Smooth muscle cell (in vitro differentiated cells): ENCODE results near the gene LRP1B. TPM values are rescaled to one million over a fixed set of nuclear protein-coding genes. Genes with fewer than 3 reads are reported as not detected.

Source experiments
- DNase-seq: peaks from one replicate; lab custom pipeline; 2025; ENCODE audit not compliant: unreplicated experiment; lab: John Stamatoyannopoulos, UW
- H2AFZ ChIP-seq: fragments of 200-600 bp; sonication (generic); 2 replicates; pipeline ENCODE4 v1.6.0; 2016; ENCODE audit warnings: antibody characterized with exemption, low read depth, mild to moderate bottlenecking
- H3F3A ChIP-seq: fragments of 200-600 bp; sonication (generic); 2 replicates; pipeline ENCODE4 v1.6.0; 2017; ENCODE audit warnings: antibody characterized with exemption, low read depth
- H3K27ac ChIP-seq: fragments of 200-600 bp; sonication (generic); 2 replicates; pipeline ENCODE4 v1.5.1; 2016; ENCODE audit warnings: low read depth, mild to moderate bottlenecking
- H3K27me3 ChIP-seq: fragments of 200-600 bp; sonication (generic); 2 replicates; pipeline ENCODE4 v1.6.1; 2016; ENCODE audit warnings: low read depth, mild to moderate bottlenecking
- H3K36me3 ChIP-seq: fragments of 200-600 bp; sonication (generic); 2 replicates; pipeline ENCODE4 v1.5.1; 2016; ENCODE audit warnings: low read depth
- H3K4me1 ChIP-seq: fragments of 200-600 bp; sonication (generic); 2 replicates; pipeline ENCODE4 v1.5.1; 2016; ENCODE audit warnings: low read depth
- H3K4me2 ChIP-seq: fragments of 200-600 bp; sonication (generic); 2 replicates; pipeline ENCODE4 v1.6.0; 2016; ENCODE audit warnings: mild to moderate bottlenecking
- H3K4me3 ChIP-seq: fragments of 200-600 bp; sonication (generic); 2 replicates; pipeline ENCODE4 v1.5.1; 2016; ENCODE audit warnings: mild to moderate bottlenecking
- H3K79me2 ChIP-seq: fragments of 200-600 bp; sonication (generic); 2 replicates; pipeline ENCODE4 v1.6.0; 2016; ENCODE audit warnings: low read depth, mild to moderate bottlenecking
- H3K9ac ChIP-seq: fragments of 200-600 bp; sonication (generic); 2 replicates; pipeline ENCODE4 v1.6.0; 2016; ENCODE audit warnings: low read depth
- H3K9me3 ChIP-seq: fragments of 200-600 bp; sonication (generic); replicated peaks from 2 replicates; pipeline ENCODE4 v1.5.1; 2016; ENCODE audit warnings: low read depth
- H4K20me1 ChIP-seq: fragments of 200-600 bp; sonication (generic); 2 replicates; pipeline ENCODE4 v1.6.0; 2016; ENCODE audit warnings: low read depth
- CTCF ChIP-seq: fragments of 200-600 bp; sonication (generic); IDR thresholded peaks from 2 replicates; pipeline ENCODE4 v1.5.1; 2017; ENCODE audit warnings: borderline replicate concordance, mild to moderate bottlenecking, antibody characterized with exemption; ENCODE audit not compliant: insufficient read depth, poor library complexity, severe bottlenecking
- WGBS: methylation state at CpG from one replicate; pipeline ENCODE4 v1.1.7; 2016; ENCODE audit warnings: low lambda C conversion rate; 5-methylcytosine and 5-hydroxymethylcytosine counted together
- polyA plus RNA-seq: library from polyadenylated mRNA; unstranded; fragments of >200 nt; fragmentation: Nextera tagmentation; extraction: Ambion mirVana; gene quantifications from 2 replicates; pipeline ENCODE4 v1.2.1, GENCODE V29; 2016
- total RNA-seq: library from RNA; depleted of rRNA; stranded (reverse); fragments of >200 nt; gene quantifications from 2 replicates; pipeline ENCODE4 v1.2.3, GENCODE V29; 2014

LRP1B gene
- total and polyA plus RNA-seq, 2 experiments from 2014 or later: 0.08 to 2.9 TPM

GRCh38 chr2:141611176-141611571 is 519.6 kb downstream of the LRP1B start:
- Histone ChIP-seq H3K79me2 (no peaks in the 10 kb centered on the region), H3K4me1 (peaks cover 13% of the 10 kb centered on the region), H2AFZ (peak overlapping the region; percentile 66), H3K27ac (no peak overlapping the region), H3K9ac (no peak overlapping the region), H3F3A (no peaks in the 10 kb centered on the region), H3K27me3 (no peaks in the 10 kb centered on the region), H4K20me1 (no peaks in the 10 kb centered on the region), H3K9me3 (no peaks in the 10 kb centered on the region), H3K4me3 (no peak overlapping the region), H3K4me2 (peak overlapping the region; percentile 73), H3K36me3 (no peaks in the 10 kb centered on the region)
- no peak for TF ChIP-seq CTCF
- 46% methylated on average over 1 of the region's 1 CpG for WGBS
- DNase-seq: no peak

- no peak for DNase-seq
- Histone ChIP-seq H3K9ac (no peak overlapping the region), H3K4me2 (peak overlapping the region; percentile 73), H3K79me2 (no peaks in the 10 kb centered on the region), H3K27ac (no peak overlapping the region), H3K4me3 (no peak overlapping the region), H3F3A (no peaks in the 10 kb centered on the region), H3K36me3 (no peaks in the 10 kb centered on the region), H3K27me3 (no peaks in the 10 kb centered on the region), H4K20me1 (no peaks in the 10 kb centered on the region), H3K4me1 (peaks cover 13% of the 10 kb centered on the region), H2AFZ (peak overlapping the region; percentile 66), H3K9me3 (no peaks in the 10 kb centered on the region)
- no peak for TF ChIP-seq CTCF
- 52% methylated on average over 6 of the region's 6 CpGs for WGBS
Observed at GRCh38 chr2:141610564-141611175, 520.1 kb downstream of the LRP1B start.

GRCh38 chr2:141605163-141605562 is 525.7 kb downstream of the LRP1B start:
- Histone ChIP-seq H3K4me1 (no peaks in the 10 kb centered on the region), H3K4me3 (no peak overlapping the region), H2AFZ (no peak overlapping the region), H3K4me2 (no peak overlapping the region), H4K20me1 (no peaks in the 10 kb centered on the region), H3K27me3 (no peaks in the 10 kb centered on the region), H3F3A (no peaks in the 10 kb centered on the region), H3K27ac (no peak overlapping the region), H3K9ac (no peak overlapping the region), H3K79me2 (no peaks in the 10 kb centered on the region), H3K36me3 (no peaks in the 10 kb centered on the region), H3K9me3 (no peaks in the 10 kb centered on the region)
- no peak for TF ChIP-seq CTCF
- DNase-seq: no peak

- no peak for DNase-seq
- no peak for TF ChIP-seq CTCF
- Histone ChIP-seq H3K4me3 (no peak overlapping the region), H3K27ac (no peak overlapping the region), H3K27me3 (no peaks in the 10 kb centered on the region), H2AFZ (no peak overlapping the region), H3K9me3 (no peaks in the 10 kb centered on the region), H3K4me2 (no peak overlapping the region), H3K79me2 (no peaks in the 10 kb centered on the region), H3K9ac (no peak overlapping the region), H3K36me3 (no peaks in the 10 kb centered on the region), H3F3A (no peaks in the 10 kb centered on the region), H3K4me1 (no peaks in the 10 kb centered on the region), H4K20me1 (no peaks in the 10 kb centered on the region)
- whole genome bisulfite sequencing: 79% methylated on average over 8 of the region's 8 CpGs
Observed at GRCh38 chr2:141601511-141602152, 529.2 kb downstream of the LRP1B start.
